GM12878 (cell line): ENCODE results near the gene IL1RL2. TPM values are rescaled to one million over a fixed set of nuclear protein-coding genes. Genes with fewer than 3 reads are reported as not detected.

Experiments
- ATAC-seq: fragments of 200-7000 bp; cut with Tn5 transposase; 3 replicates; pipeline ENCODE4 v1.9.1; 2020; ENCODE audit warnings: mild to moderate bottlenecking, moderate library complexity
- BruUV-seq: library from RNA; stranded (reverse); fragments of 400-500 nt; replicated peaks from 2 replicates; lab custom pipeline; 2021; lab: Mats Ljungman, UMichigan
- CTCF ChIA-PET: fragments of 300-600 bp; sonication (Branson Sonifier 250); formaldehyde crosslinking; extraction: SDS; loops from one replicate; lab custom pipeline; 2021; ENCODE audit warnings: inconsistent platforms; lab: Yijun Ruan, JAX
- POLR2A ChIA-PET: fragments of 350-600 bp; formaldehyde crosslinking; extraction: SDS; loops from one replicate; lab custom pipeline; 2021; ENCODE audit warnings: inconsistent platforms; lab: Charles Lee
- RAD21 ChIA-PET: fragments of 300-600 bp; sonication (Branson Sonifier 250); formaldehyde crosslinking; loops from one replicate; lab custom pipeline; 2023; ENCODE audit warnings: antibody characterized with exemption; ENCODE audit not compliant: unreplicated experiment; lab: Charles Lee
- SMC1A ChIA-PET: fragments of 300-600 bp; sonication (Branson Sonifier 250); formaldehyde crosslinking; loops from one replicate; lab custom pipeline; 2023; ENCODE audit not compliant: unreplicated experiment, uncharacterized antibody; lab: Charles Lee
- DNase-seq: peaks from one replicate; pipeline ENCODE4 v3.0.0-alpha.2; 2011; ENCODE audit warnings: low read depth, low spot score
- FAIRE-seq: peaks from 3 replicates; lab custom pipeline; 2011; peaks lifted over from hg19 to GRCh38; lab: Jason Lieb, UNC
- H2AFZ ChIP-seq: 2 replicates; pipeline ENCODE4 v1.6.0; 2011; ENCODE audit warnings: low read depth, low read length, control low read depth; ENCODE audit not compliant: control insufficient read depth
- H3K27ac ChIP-seq: 2 replicates; pipeline ENCODE4 v1.5.1; 2011; ENCODE audit warnings: control low read depth; ENCODE audit not compliant: control insufficient read depth, insufficient read depth
- H3K27me3 ChIP-seq, 2 experiments: replicated peaks in 1 of 2; 2 replicates each; pipeline versions ENCODE4 v1.6.0 to v1.6.1; 2011; ENCODE audit warnings: low read length in 1 of 2; ENCODE audit not compliant: control insufficient read depth in 2 of 2, insufficient read depth in 2 of 2
- H3K36me3 ChIP-seq, 2 experiments: 2 replicates each; pipeline ENCODE4 v1.5.1; 2011; ENCODE audit warnings: low read length in 1 of 2; ENCODE audit not compliant: control insufficient read depth in 2 of 2, insufficient read depth in 2 of 2
- H3K4me1 ChIP-seq: 2 replicates; pipeline ENCODE4 v1.6.1; 2011; ENCODE audit warnings: mild to moderate bottlenecking, low read length, moderate library complexity, mixed read lengths; ENCODE audit not compliant: control insufficient read depth, insufficient read depth
- H3K4me2 ChIP-seq: 2 replicates; pipeline ENCODE4 v1.6.0; 2011; ENCODE audit warnings: control low read depth; ENCODE audit not compliant: control insufficient read depth, insufficient read depth
- H3K4me3 ChIP-seq: fragments of 200-600 bp; sonication (generic); 2 replicates; pipeline ENCODE4 v1.5.1; 2016
- H3K79me2 ChIP-seq: 2 replicates; pipeline ENCODE4 v1.6.0; 2011; ENCODE audit warnings: low read length; ENCODE audit not compliant: control insufficient read depth, insufficient read depth
- H3K9ac ChIP-seq: 2 replicates; pipeline ENCODE4 v1.8.0; 2011; ENCODE audit warnings: low read length, control low read depth, mixed read lengths; ENCODE audit not compliant: control insufficient read depth, insufficient read depth
- H3K9me3 ChIP-seq: replicated peaks from 3 replicates; pipeline ENCODE4 v1.5.1; 2011; ENCODE audit warnings: mild to moderate bottlenecking, low read length; ENCODE audit not compliant: control insufficient read depth, insufficient read depth
- H4K20me1 ChIP-seq: 2 replicates; pipeline ENCODE4 v1.6.0; 2011; ENCODE audit not compliant: control insufficient read depth, insufficient read depth
- BCL3 ChIP-seq: IDR thresholded peaks from 2 replicates; pipeline ENCODE4 v1.6.1; 2011; ENCODE audit warnings: borderline replicate concordance, low read depth, mild to moderate bottlenecking, moderate library complexity, low read length; ENCODE audit not compliant: insufficient read depth, poor library complexity, severe bottlenecking
- ESRRA ChIP-seq: IDR thresholded peaks from 2 replicates; pipeline ENCODE4 v1.6.1; 2012; ENCODE audit warnings: mild to moderate bottlenecking, low read length, improper control_type of control experiment
- MYC ChIP-seq: IDR thresholded peaks from 2 replicates; pipeline ENCODE4 v1.6.1; 2011; ENCODE audit warnings: mild to moderate bottlenecking, low read length, moderate library complexity, inconsistent platforms; ENCODE audit not compliant: insufficient read depth, insufficient replicate concordance, insufficient read length, severe bottlenecking
- NR2F1 ChIP-seq: fragments of 450-650 bp; conservative IDR thresholded peaks from 2 replicates; pipeline ENCODE4 v1.6.1; 2017; ENCODE audit warnings: mild to moderate bottlenecking
- REST ChIP-seq: IDR thresholded peaks from 2 replicates; pipeline ENCODE4 v1.6.1; 2012; ENCODE audit warnings: mild to moderate bottlenecking, low read depth, low read length
- SIN3A ChIP-seq: IDR thresholded peaks from 2 replicates; pipeline ENCODE4 v1.6.1; 2012; ENCODE audit warnings: low read depth, low read length, improper control_type of control experiment
- ZNF207 ChIP-seq: fragments of 450-650 bp; IDR thresholded peaks from 2 replicates; pipeline ENCODE4 v1.6.1; 2014; ENCODE audit warnings: antibody characterized with exemption, mild to moderate bottlenecking, borderline replicate concordance
- WGBS: methylation state at CpG from one replicate; pipeline ENCODE4 v1.1.6; 2016; ENCODE audit warnings: low lambda C conversion rate; ENCODE audit not compliant: insufficient replicate concordance, insufficient coverage; ENCODE audit errors: missing lambda C conversion rate; 5-methylcytosine and 5-hydroxymethylcytosine counted together
- in situ Hi-C: fragments of 300-500 bp; cut with MboI; formaldehyde crosslinking; loops from 9 replicates; pipeline ENCODE4 v1.14.3; 2018; ENCODE audit warnings: mixed read lengths
- intact Hi-C: fragments of 100-400 bp; cut with micrococcal nuclease; formaldehyde crosslinking; loops from one replicate; pipeline ENCODE4 v1.14.2; 2022; ENCODE audit not compliant: unreplicated experiment
- polyA plus RNA-seq, 11 experiments: library from polyadenylated mRNA; depleted of rRNA in 4 of 11; unstranded in 6 of 11; stranded (reverse) in 5 of 11; fragments of >200 nt; fragmentation: Nextera tagmentation in 4 of 11; fragmentation: Illumina TruSeq in 1 of 11; extraction: Ambion mirVana in 4 of 11; extraction: Trizol in 1 of 11; gene quantifications; 1 replicate in 1 of 11; 2 replicates in 10 of 11; pipeline versions ENCODE4 v1.2.1 to v1.2.3, GENCODE V29; 2011 to 2016; ENCODE audit warnings: inconsistent platforms in 2 of 11, missing spikeins in 2 of 11, low read depth in 1 of 11
- total RNA-seq, 4 experiments: library from RNA; depleted of rRNA in 3 of 4; stranded (reverse); fragments of >200 nt in 3 of 4; fragmentation: Illumina TruSeq in 1 of 4; extraction: Trizol in 1 of 4; gene quantifications; 2 replicates each; pipeline versions ENCODE4 v1.2.1 to v1.2.3, GENCODE V29; 2013 to 2021

IL1RL2 gene
- total and polyA plus RNA-seq, 10 of the 15 experiments (the other 5 are each of a cell fraction or from before 2014, with no cell fraction given): not detected

DNA sequence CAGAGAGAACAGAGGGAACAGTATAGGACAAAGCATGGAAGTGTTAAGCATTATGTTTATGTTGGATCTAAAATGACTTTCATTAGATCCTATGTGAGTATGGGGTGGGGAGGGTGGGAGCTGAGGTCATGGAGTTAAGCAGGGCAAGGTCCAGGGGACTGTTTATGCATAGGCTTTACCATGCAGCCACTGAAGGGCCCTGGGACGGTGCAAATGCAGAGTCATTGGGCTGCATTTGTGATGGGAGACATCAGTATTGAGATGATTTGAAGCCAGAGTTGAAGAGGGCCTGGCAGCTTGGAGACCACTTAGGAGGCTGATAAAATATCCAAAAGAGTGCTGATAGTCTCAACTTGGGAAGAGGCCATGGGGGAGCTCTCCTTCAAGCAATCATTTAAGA lies 22.7 kb downstream of the IL1RL2 start:
- Histone ChIP-seq H3K9me3 (no peaks in the 10 kb centered on the region; the same call in 2 of the 3 replicates), H3K27ac (no peak overlapping the region), H3K27me3 (no peaks in the 10 kb centered on the region), H3K36me3 (no peaks in the 10 kb centered on the region), H2AFZ (no peak overlapping the region), H3K4me3 (no peak overlapping the region), H3K9ac (no peak overlapping the region), H4K20me1 (no peaks in the 10 kb centered on the region), H3K79me2 (no peaks in the 10 kb centered on the region), H3K4me1 (no peaks in the 10 kb centered on the region), H3K4me2 (no peak overlapping the region)
- intact Hi-C loops (no loop called here), in situ Hi-C loops (no loop called here)
- 23% methylated on average over 1 of the region's 1 CpG for WGBS
- SMC1A ChIA-PET: no interaction called here
- TF ChIP-seq NR2F1: no peak
- no peak for TF ChIP-seq SIN3A
- no peak for TF ChIP-seq ESRRA
- TF ChIP-seq MYC: no peak
- no peak for TF ChIP-seq BCL3
- TF ChIP-seq ZNF207: no peak
- no peak for TF ChIP-seq REST
- CTCF ChIA-PET: interaction anchor here (1.5 kb wide), 1 partner anchor 189 kb away, joined by 5 read pairs; no protein-coding TSS in a partner anchor
- DNase-seq (no peak), ATAC-seq (no peak), FAIRE-seq (no peak)
- RAD21 ChIA-PET: no interaction called here
- POLR2A ChIA-PET: no interaction called here
- no TSS peak for BruUV-seq
